Hematopoietic multipotent progenitor cell (in vitro differentiated cells): ENCODE measurements around the gene GPR148. TPM values are rescaled to one million over a fixed set of nuclear protein-coding genes. Genes with fewer than 3 reads are reported as not detected.
A peak's percentile ranks its signal among the peaks of the same experiment; 100 is the strongest.
"Not testable (repeated sequence)": the region's sequence is repeated elsewhere in the genome, so short reads cannot be mapped to it uniquely, and the experiment has no call there.

Source experiments
- DNase-seq, 3 donors: peaks; one replicate each; pipeline ENCODE4 v3.0.0-alpha.2; 2011 to 2015; ENCODE audit warnings: low read depth in 2 of 3, low spot score in 2 of 3
- total RNA-seq: library from RNA; depleted of rRNA; stranded (reverse); fragments of >200 nt; gene quantifications from one replicate; pipeline ENCODE4 v1.2.3, GENCODE V29; 2012

GPR148 gene, protein sequence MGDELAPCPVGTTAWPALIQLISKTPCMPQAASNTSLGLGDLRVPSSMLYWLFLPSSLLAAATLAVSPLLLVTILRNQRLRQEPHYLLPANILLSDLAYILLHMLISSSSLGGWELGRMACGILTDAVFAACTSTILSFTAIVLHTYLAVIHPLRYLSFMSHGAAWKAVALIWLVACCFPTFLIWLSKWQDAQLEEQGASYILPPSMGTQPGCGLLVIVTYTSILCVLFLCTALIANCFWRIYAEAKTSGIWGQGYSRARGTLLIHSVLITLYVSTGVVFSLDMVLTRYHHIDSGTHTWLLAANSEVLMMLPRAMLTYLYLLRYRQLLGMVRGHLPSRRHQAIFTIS
- not detected for total RNA-seq

GRCh38 chr2:130728549-130729316 is at the start of gene GPR148:
TSS of gene GPR148 (plus strand) at chr2:130729070. CDS start at chr2:130729152, 82 bp downstream.
- no peak for DNase-seq

DNA sequence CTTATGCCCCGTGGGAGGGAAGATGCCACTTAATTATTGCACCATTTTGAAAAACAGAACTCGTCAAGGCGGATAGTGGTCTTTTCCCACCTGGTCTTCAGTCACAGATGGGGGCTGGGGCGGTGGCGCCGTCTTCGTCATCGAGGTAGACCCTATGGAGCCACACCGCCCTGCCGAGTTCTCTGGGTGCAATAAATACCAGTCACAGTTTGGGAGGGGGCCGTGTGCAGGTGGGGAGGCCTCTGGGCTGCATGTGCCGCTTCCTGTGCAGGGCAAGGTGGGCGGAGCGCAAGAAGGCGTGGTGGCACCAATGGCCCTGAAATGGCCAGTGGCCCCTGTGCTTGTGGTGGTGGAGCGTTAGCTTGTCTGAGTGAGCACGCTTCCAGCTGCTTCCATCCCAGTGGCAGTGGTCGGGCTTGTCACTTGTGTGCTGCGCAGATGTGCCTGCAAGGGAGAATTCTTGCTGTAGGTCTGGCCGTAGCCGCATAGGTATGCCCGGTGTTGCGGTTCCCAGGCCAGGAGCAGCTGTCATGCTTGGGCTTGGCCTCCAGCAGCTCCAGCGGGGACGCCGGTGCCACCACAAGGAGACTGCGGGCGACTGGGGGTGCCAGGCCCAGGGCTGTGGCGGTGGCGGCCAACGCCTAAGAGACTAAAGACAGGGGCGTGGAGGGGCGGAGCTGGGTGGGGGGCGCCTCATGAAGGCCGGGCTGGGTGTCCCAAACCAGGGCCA is 36.7 kb upstream of the GPR148 start:
- DNase-seq = not testable (repeated sequence)

DNA sequence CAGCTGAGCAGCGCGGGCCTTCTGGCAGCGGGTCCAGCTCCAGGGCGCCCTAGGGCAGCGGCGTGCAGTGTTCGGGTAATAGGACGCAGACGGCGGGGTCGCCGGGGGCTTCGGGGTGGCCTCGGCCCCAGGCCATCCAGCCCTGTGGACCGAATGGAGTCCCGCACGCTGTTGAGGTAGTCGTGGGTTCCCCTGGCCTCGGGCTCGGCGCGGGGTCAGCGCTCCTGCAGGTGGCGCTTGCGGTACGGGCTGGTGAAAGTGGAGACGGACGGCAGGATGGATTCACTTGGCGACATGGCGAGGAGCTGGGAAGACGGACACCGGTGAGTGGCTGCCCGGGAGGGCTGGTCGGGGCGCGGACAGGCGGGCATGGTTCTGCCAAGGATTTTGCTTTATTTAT is 35.4 kb upstream of the GPR148 start:
- DNase-seq = peak in 2 of 3 donors; percentile 14 to 40

DNA sequence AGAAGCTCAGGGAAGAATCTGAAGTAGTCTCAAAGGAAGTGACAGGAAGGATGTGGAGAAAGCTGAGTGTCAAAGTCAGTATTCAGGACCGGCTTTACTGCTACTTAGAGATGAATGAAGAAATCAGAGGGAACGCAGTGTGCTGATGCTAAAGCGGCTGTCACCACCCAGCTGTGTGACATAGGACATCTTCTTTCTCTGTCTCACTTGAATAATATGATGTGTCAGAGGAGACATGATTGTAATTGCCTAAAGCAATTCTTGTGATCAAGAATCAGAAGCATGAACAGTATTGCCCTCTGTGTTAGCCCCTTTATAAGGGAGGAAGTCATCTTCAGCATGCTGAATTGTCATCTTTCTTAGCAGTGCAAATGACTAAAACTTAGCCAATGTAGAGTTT is 25.6 kb upstream of the GPR148 start:
- not testable (repeated sequence) for DNase-seq

- not testable (repeated sequence) for DNase-seq
Observed at GRCh38 chr2:130714795-130715194, 14.1 kb upstream of the GPR148 start.

DNA sequence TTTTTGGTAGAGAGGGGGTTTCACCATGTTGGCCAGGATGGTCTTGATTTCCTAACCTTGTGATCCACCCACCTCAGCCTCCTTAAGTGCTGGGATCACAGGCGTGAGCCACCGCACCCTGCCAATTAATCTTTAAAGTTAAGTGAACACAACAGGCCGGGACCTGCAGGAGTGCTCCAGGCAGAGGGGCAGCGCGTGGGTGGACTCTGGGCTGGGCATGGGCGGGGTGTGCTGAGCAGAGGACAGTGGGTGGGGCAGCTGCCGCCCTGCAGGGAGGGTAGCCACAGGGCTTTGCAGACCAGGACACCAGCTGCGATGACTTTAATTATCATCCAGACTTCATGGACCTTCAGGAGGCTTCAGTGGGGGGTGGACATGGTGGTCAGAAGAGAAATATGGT is 8.8 kb upstream of the GPR148 start:
- DNase-seq = no peak

DNA sequence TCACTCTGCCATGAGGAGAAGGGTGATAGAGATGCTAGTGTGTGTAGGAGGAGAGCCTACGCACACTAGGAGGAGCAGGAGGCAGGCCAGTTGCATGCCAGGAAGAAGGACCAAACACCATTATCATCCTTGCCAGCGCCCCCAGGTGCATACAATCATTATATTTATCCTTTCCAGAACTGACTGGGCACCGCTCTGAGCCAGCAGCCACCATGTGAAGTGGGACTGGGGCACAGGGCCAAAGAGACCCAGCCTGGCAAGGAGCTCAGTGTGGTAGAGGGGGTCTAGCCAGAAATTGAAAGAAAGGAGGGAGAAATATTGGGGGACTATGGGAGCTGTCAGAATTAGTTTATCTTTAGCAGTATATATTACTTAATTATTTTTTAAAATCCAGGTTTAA is 8.3 kb upstream of the GPR148 start:
- DNase-seq = no peak

DNA sequence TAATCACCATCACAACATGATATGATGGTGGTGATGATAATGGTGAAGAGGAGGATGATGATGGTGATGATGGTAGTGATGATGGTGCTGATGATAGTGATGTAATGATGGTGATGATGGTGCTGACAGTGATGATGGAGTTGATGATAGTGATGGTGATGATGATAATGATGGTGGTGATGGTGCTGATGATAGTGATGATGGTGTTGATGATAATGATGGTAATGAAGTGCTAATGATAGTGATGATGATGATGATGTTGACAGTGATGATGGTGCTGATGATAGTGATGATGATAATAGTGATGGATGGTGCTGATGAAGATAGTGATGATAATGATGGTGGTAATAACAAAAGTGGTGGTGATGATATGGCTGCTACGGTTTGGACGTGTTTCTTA is 4.4 kb upstream of the GPR148 start:
- DNase-seq = no peak

GRCh38 chr2:130726614-130727180 is 2.2 kb upstream of the GPR148 start:
- DNase-seq = no peak

- peak; percentile 77 to 92 (median 88) for DNase-seq
Observed at GRCh38 chr2:130727286-130727924, 1.5 kb upstream of the GPR148 start.

GRCh38 chr2:130728007-130728454 is 839 bp upstream of the GPR148 start:
- peak in 2 of 3 donors; percentile 85 to 89 for DNase-seq

DNA sequence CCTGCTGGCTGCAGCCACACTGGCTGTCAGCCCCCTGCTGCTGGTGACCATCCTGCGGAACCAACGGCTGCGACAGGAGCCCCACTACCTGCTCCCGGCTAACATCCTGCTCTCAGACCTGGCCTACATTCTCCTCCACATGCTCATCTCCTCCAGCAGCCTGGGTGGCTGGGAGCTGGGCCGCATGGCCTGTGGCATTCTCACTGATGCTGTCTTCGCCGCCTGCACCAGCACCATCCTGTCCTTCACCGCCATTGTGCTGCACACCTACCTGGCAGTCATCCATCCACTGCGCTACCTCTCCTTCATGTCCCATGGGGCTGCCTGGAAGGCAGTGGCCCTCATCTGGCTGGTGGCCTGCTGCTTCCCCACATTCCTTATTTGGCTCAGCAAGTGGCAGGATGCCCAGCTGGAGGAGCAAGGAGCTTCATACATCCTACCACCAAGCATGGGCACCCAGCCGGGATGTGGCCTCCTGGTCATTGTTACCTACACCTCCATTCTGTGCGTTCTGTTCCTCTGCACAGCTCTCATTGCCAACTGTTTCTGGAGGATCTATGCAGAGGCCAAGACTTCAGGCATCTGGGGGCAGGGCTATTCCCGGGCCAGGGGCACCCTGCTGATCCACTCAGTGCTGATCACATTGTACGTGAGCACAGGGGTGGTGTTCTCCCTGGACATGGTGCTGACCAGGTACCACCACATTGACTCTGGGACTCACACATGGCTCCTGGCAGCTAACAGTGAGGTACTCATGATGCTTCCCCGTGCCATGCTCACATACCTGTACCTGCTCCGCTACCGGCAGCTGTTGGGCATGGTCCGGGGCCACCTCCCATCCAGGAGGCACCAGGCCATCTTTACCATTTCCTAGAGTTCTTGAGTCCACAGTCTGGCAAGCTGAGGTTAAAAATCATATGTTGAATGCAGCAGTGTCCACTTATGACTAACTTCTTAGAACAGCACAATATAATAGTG is 741 bp downstream of the GPR148 start:
- DNase-seq = no peak

- not testable (repeated sequence) for DNase-seq
Observed at GRCh38 chr2:130732257-130732656, 3.4 kb downstream of the GPR148 start.

- no peak for DNase-seq
Observed at GRCh38 chr2:130735200-130735599, 6.3 kb downstream of the GPR148 start.

DNA sequence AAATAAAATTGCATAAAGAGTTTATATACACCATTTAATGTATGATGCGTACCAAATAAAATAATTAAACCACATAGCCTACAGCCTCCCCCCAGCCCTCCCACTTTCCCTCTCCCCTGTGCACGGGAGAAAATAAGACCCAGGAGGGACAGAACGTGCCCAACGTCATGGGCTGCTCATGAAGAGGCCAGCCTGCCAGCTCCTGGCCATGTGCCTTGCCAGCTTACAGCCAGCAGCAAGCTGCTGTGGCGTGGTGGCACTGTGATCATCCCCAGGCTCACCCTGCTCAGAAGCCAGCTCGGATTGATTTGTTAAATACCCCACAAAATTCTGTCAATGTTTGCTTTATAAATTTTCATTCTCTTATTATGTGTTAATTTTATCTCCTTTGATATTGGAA is 7.6 kb downstream of the GPR148 start:
- no peak for DNase-seq

DNA sequence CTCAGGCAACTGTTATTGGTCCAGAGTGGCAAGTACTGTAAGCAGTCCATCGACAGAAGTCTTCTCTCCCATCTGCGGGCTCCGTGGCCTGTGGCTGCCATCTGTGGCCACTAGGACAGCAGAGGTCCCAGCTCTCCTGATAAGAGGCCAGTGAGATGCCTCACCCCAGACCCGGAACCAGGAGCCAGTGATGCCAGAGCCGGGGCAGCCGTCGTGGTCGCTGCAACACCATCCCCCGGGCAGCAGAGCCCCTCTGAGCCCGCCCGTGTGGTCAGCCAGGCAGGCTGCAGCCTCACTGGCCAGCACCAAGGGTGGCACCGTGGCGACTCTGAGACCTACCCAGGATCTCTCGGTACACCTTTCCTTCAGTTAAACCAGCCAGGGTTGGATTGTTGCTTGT is 8.7 kb downstream of the GPR148 start:
- DNase-seq = no peak

- no peak for DNase-seq
Observed at GRCh38 chr2:130740671-130741070, 11.8 kb downstream of the GPR148 start.

DNA sequence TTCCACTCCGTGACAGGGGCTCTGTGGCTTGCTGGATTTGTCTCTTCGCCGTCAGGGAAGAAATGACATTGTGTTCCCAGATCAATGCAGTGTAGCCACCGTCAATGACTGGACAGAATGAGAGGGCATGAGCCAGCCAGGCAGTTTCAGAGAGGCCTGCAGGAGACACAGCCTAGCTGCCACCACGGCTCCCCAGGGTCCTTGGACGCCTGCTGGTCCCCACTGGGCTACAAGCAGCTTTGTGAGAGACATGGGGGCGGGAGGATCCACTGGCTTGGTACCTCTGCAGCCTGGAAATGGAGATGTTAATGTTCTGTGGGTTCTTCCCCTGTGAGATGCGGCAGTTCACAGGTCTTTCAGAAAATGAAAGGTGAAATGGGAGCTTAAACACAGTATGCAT is 14.4 kb downstream of the GPR148 start:
- no peak for DNase-seq
